Measurements from ENCODE around the gene NBDY.

- TF ChIP-seq EZH2 (IDR thresholded peaks at IDR 0.05; ENCODE audit: low read length) (no peak), CTCF (optimal IDR thresholded peaks at IDR 0.05 in 1 of 3, IDR thresholded peaks at IDR 0.05 in 1 of 3, conservative IDR thresholded peaks at IDR 0.05 in 1 of 3; ENCODE audit: extremely low read depth in 1 of 3, insufficient read depth in 2 of 3, low read length in 3 of 3) (no peak)
Observed at GRCh38 chrX:56790778-56791177, 61.7 kb downstream of the NBDY start.

All from keratinocyte (primary cell).